Sigmoid colon (tissue), 7 donors: ENCODE results near the gene KCNAB1. TPM values are rescaled to one million over a fixed set of nuclear protein-coding genes. Genes with fewer than 3 reads are reported as not detected.

Source experiments
- DNase-seq: peaks from one replicate; pipeline ENCODE4 v3.0.0-alpha.2; 2019
- H3K27ac ChIP-seq, 4 donors: fragments of 200-600 bp; sonication (generic); one replicate each; pipeline ENCODE4 v1.5.1; 2016 to 2019; ENCODE audit warnings: mild to moderate bottlenecking in 1 of 4
- H3K27me3 ChIP-seq, 3 donors: fragments of 200-600 bp; sonication (generic); one replicate each; pipeline ENCODE4 v1.5.1; 2019; ENCODE audit warnings: mild to moderate bottlenecking in 1 of 3
- H3K36me3 ChIP-seq, 4 donors: fragments of 200-600 bp; sonication (generic); one replicate each; pipeline ENCODE4 v1.5.1; 2016 to 2019
- H3K4me1 ChIP-seq, 4 donors: fragments of 200-600 bp; sonication (generic); one replicate each; pipeline ENCODE4 v1.5.1; 2017 to 2019
- H3K4me3 ChIP-seq, 4 donors: fragments of 200-600 bp; sonication (generic); one replicate each; pipeline ENCODE4 v1.5.1; 2017 to 2019; ENCODE audit warnings: mild to moderate bottlenecking in 2 of 4, moderate library complexity in 1 of 4
- H3K9me3 ChIP-seq, 4 donors: fragments of 200-600 bp in 3 of 4; sonication (generic) in 3 of 4; one replicate each; pipeline versions ENCODE4 v1.5.1 to v1.6.1; 2013 to 2019
- EP300 ChIP-seq, 4 donors: sonication (generic); formaldehyde crosslinking; IDR thresholded peaks; one replicate each; pipeline ENCODE4 v1.6.1; 2017; ENCODE audit warnings: antibody characterized with exemption in 4 of 4
- POLR2A ChIP-seq, 2 donors: fragments of 450-650 bp; IDR thresholded peaks; one replicate each; pipeline ENCODE4 v1.6.1; 2016; ENCODE audit warnings: antibody characterized with exemption in 2 of 2, mild to moderate bottlenecking in 2 of 2, moderate library complexity in 2 of 2
- POLR2AphosphoS5 ChIP-seq, 4 donors: sonication (generic); formaldehyde crosslinking; IDR thresholded peaks; one replicate each; pipeline ENCODE4 v1.6.1; 2017; ENCODE audit warnings: antibody characterized with exemption in 4 of 4
- WGBS, 2 donors: extraction: QIAGEN DNeasy Blood & Tissue Kit; methylation state at CpG; one replicate each; pipeline ENCODE4 v1.1.7; 2013; 5-methylcytosine and 5-hydroxymethylcytosine counted together
- intact Hi-C: fragments of 100-400 bp; cut with DNase I; formaldehyde crosslinking; loops from one replicate; pipeline ENCODE4 v1.15.1; 2023
- polyA plus RNA-seq, 3 donors: library from polyadenylated mRNA; stranded (reverse); fragments of 200-250 nt; gene quantifications; one replicate each; pipeline ENCODE4 v1.2.3, GENCODE V29; 2013
- total RNA-seq, 4 donors: library from RNA; depleted of rRNA; stranded (reverse); fragments of >200 nt; gene quantifications; one replicate each; pipeline ENCODE4 v1.1.0, GENCODE V29; 2016
- TF ChIP-seq, protein P1 (sequence below), 4 experiments: fragments of 450-650 bp in 3 of 4; fragments of 200-600 bp in 1 of 4; IDR thresholded peaks; one replicate each; pipeline ENCODE4 v1.5.1; 2016 to 2019; ENCODE audit warnings: antibody characterized with exemption in 4 of 4, mild to moderate bottlenecking in 3 of 4, moderate library complexity in 2 of 4
- donor health status: healthy with polysubstance abuse.
- donor health status: Bipolar disorder and iron deficiency.
- donor health status: healthy.

Gene KCNAB1
- total and polyA plus RNA-seq, 7 donors: 1.2 to 5.0 (median 4.3) TPM; not detected in 2

DNA sequence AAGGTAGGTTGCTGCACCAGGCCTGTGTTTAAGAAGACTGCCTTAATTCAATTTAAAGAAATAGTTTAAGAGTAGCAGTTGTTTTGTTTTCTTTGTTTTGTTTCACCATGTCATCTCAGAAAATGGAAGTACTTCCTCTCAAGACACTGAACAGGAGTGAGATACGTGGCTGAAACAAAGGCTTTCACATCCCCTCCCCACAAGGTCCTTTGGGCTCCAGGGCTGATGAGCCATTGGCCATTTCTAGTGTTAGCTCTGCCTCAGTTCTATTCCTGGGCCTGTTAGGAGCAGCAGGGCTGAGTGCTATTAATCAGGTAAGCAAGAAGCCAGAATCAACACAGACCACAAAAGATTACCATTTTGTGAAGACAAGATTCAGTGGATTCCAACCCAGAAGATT, 132.8 kb downstream of the KCNAB1 start:
- Histone ChIP-seq H3K9me3 (no peaks in the 10 kb centered on the region), H3K27me3 (no peaks in the 10 kb centered on the region), H3K27ac (no peak overlapping the region), H3K36me3 (no peaks in the 10 kb centered on the region), H3K4me1 (no peaks in the 10 kb centered on the region), H3K4me3 (no peak overlapping the region)
- no peak for DNase-seq
- TF ChIP-seq POLR2A (IDR thresholded peaks at IDR 0.05) (no peak), POLR2AphosphoS5 (IDR thresholded peaks at IDR 0.05) (no peak), EP300 (IDR thresholded peaks at IDR 0.05) (no peak)
- TF ChIP-seq, protein P1, sequence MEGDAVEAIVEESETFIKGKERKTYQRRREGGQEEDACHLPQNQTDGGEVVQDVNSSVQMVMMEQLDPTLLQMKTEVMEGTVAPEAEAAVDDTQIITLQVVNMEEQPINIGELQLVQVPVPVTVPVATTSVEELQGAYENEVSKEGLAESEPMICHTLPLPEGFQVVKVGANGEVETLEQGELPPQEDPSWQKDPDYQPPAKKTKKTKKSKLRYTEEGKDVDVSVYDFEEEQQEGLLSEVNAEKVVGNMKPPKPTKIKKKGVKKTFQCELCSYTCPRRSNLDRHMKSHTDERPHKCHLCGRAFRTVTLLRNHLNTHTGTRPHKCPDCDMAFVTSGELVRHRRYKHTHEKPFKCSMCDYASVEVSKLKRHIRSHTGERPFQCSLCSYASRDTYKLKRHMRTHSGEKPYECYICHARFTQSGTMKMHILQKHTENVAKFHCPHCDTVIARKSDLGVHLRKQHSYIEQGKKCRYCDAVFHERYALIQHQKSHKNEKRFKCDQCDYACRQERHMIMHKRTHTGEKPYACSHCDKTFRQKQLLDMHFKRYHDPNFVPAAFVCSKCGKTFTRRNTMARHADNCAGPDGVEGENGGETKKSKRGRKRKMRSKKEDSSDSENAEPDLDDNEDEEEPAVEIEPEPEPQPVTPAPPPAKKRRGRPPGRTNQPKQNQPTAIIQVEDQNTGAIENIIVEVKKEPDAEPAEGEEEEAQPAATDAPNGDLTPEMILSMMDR (IDR thresholded peaks at IDR 0.05): no peak
- intact Hi-C loops: no loop called here
- WGBS, 2 donors: 63% methylated on average over 1 of the region's 1 CpG

GRCh38 chr3:156256256-156256655, 135.9 kb downstream of the KCNAB1 start:
- Histone ChIP-seq H3K36me3 (no peaks in the 10 kb centered on the region), H3K27me3 (no peaks in the 10 kb centered on the region), H3K4me3 (no peak overlapping the region), H3K9me3 (no peaks in the 10 kb centered on the region), H3K27ac (no peak overlapping the region), H3K4me1 (peaks cover 0 to 27% (median 12%) of the 10 kb centered on the region in 4 donors)
- intact Hi-C loops: no loop called here
- no peak for DNase-seq
- WGBS, 2 donors: 79 to 86% methylated on average over 4 of the region's 4 CpGs
- TF ChIP-seq, protein P1 (IDR thresholded peaks at IDR 0.05): no peak
- TF ChIP-seq POLR2AphosphoS5 (IDR thresholded peaks at IDR 0.05) (no peak), POLR2A (IDR thresholded peaks at IDR 0.05) (no peak), EP300 (IDR thresholded peaks at IDR 0.05) (no peak)

DNA sequence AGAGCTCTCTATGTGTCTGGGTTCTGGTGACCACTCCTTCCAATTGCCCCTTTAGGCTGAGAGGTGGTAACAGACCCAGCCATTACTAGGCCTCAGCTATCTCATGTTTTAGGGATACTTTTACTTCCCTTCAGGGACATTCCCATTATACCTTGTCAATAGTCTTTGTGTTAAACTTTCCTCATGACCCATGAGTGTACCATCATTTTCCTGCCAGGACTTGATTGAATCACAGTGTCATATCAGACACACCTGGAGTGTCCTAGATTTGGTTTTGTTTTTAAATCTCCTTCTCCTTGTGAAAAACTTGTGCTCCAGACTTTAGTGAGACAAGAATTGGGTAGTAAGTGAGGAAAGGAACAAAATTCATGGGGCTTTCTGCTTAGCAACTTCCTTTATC, 136.6 kb downstream of the KCNAB1 start:
- H3K9me3 ChIP-seq: no peaks in the 10 kb centered on the region
- no peak overlapping the region for H3K27ac ChIP-seq
- H3K4me1 ChIP-seq: peaks cover 0 to 27% (median 12%) of the 10 kb centered on the region in 4 donors
- no peak overlapping the region for H3K4me3 ChIP-seq
- H3K36me3 ChIP-seq: no peaks in the 10 kb centered on the region
- no peak for DNase-seq
- intact Hi-C loops: no loop called here
- TF ChIP-seq EP300 (IDR thresholded peaks at IDR 0.05): no peak
- TF ChIP-seq, protein P1 (IDR thresholded peaks at IDR 0.05): no peak
- no peak for TF ChIP-seq POLR2AphosphoS5 (IDR thresholded peaks at IDR 0.05)
- no peak for TF ChIP-seq POLR2A (IDR thresholded peaks at IDR 0.05)
- no peaks in the 10 kb centered on the region for H3K27me3 ChIP-seq

DNA sequence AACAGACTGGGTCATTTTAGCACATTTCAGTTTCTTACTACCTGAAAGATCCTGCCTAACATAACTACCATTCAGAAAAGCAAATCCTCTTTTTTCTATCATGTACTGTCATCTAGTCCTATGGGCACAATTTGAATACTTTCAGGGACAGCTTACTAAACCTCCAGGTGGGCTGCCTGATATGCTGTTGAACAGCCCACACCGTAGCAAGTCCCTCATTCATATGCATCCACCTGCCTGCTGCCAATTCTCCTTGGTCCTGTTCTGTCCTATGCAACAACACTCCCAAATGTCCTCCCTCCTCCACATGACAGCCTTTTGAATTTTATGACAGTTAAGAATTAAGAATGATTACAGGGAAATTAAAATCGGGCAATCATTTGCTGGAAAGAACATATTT, 137.9 kb downstream of the KCNAB1 start:
- DNase-seq: no peak
- 88 to 92% methylated on average over 2 of the region's 2 CpGs for WGBS, 2 donors
- Histone ChIP-seq H3K9me3 (no peaks in the 10 kb centered on the region), H3K27ac (no peak overlapping the region), H3K36me3 (no peaks in the 10 kb centered on the region), H3K4me1 (peaks cover 0 to 27% (median 12%) of the 10 kb centered on the region in 4 donors), H3K4me3 (no peak overlapping the region), H3K27me3 (no peaks in the 10 kb centered on the region)
- intact Hi-C loops: no loop called here
- TF ChIP-seq EP300 (IDR thresholded peaks at IDR 0.05): no peak
- TF ChIP-seq POLR2A (IDR thresholded peaks at IDR 0.05): no peak
- TF ChIP-seq, protein P1 (IDR thresholded peaks at IDR 0.05): no peak
- no peak for TF ChIP-seq POLR2AphosphoS5 (IDR thresholded peaks at IDR 0.05)

DNA sequence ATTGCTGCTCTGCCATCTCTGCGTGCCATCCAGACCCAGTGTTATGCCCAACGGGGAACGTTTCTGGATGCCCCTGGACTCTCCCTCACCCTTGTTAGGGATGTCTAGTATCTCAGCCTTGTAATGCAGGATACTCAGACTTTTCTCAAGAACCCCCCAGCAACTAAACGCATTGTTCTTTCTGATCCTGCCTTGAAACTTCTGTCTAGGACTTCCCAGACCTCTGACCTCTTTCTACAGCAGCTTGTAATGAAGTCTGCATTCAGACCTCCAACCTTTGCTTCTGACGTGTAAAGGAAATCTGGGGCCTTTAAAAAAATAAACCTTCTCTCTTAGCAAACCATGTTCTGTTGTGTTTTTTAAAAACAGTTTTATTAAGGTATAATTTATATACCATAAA, 139.5 kb downstream of the KCNAB1 start:
- intact Hi-C loops: no loop called here
- H3K4me3 ChIP-seq: no peak overlapping the region
- H3K4me1 ChIP-seq: peaks cover 0 to 27% (median 12%) of the 10 kb centered on the region in 4 donors
- TF ChIP-seq POLR2A (IDR thresholded peaks at IDR 0.05) (no peak), EP300 (IDR thresholded peaks at IDR 0.05) (no peak), POLR2AphosphoS5 (IDR thresholded peaks at IDR 0.05) (no peak)
- TF ChIP-seq, protein P1 (IDR thresholded peaks at IDR 0.05): no peak
- DNase-seq: no peak
- H3K36me3 ChIP-seq: no peaks in the 10 kb centered on the region
- H3K27me3 ChIP-seq: no peaks in the 10 kb centered on the region
- no peaks in the 10 kb centered on the region for H3K9me3 ChIP-seq
- 85 to 89% methylated on average over 5 of the region's 5 CpGs for WGBS, 2 donors
- H3K27ac ChIP-seq: no peak overlapping the region
